Ovary (tissue), 9 donors: ENCODE results near the gene DAPK1. TPM values are rescaled to one million over a fixed set of nuclear protein-coding genes. Genes with fewer than 3 reads are reported as not detected.

Source experiments
- DNase-seq, 5 donors: peaks; one replicate each; pipeline ENCODE4 v3.0.0-alpha.2; 2019 to 2020
- H3K27ac ChIP-seq, 2 donors: fragments of 200-600 bp; one replicate each; pipeline versions ENCODE4 v1.5.1 to v1.8.0; 2019 to 2022
- H3K27me3 ChIP-seq: fragments of 200-600 bp; one replicate; pipeline ENCODE4 v1.8.0; 2022
- H3K36me3 ChIP-seq: fragments of 200-600 bp; sonication (generic); one replicate; pipeline ENCODE4 v1.5.1; 2019
- H3K4me1 ChIP-seq: one replicate; pipeline ENCODE4 v1.8.1; 2013; ENCODE audit warnings: mild to moderate bottlenecking, moderate library complexity; ENCODE audit not compliant: insufficient read depth
- H3K4me3 ChIP-seq: fragments of 200-600 bp; sonication (generic); one replicate; pipeline ENCODE4 v1.5.1; 2017
- H3K9me3 ChIP-seq, 2 donors: fragments of 200-600 bp in 1 of 2; sonication (generic) in 1 of 2; one replicate each; pipeline versions ENCODE4 v1.5.1 to v1.8.1; 2013 to 2019; ENCODE audit warnings: mild to moderate bottlenecking in 1 of 2, moderate library complexity in 1 of 2
- CTCF ChIP-seq, 3 donors: fragments of 450-650 bp in 2 of 3; fragments of 200-600 bp in 1 of 3; IDR thresholded peaks; one replicate each; pipeline versions ENCODE4 v1.5.1 to v1.8.0; 2016 to 2022; ENCODE audit warnings: antibody characterized with exemption in 3 of 3, mild to moderate bottlenecking in 1 of 3
- EP300 ChIP-seq: sonication (generic); formaldehyde crosslinking; IDR thresholded peaks from one replicate; pipeline ENCODE4 v1.6.1; 2017; ENCODE audit warnings: antibody characterized with exemption
- POLR2A ChIP-seq: fragments of 450-650 bp; IDR thresholded peaks from one replicate; pipeline ENCODE4 v1.6.1; 2017; ENCODE audit warnings: antibody characterized with exemption, mild to moderate bottlenecking, moderate library complexity
- WGBS, 3 donors: extraction: QIAGEN DNeasy Blood & Tissue Kit in 1 of 3; methylation state at CpG; one replicate each; pipeline versions ENCODE4 v1.1.5 to v1.1.7; 2013 to 2017; 5-methylcytosine and 5-hydroxymethylcytosine counted together
- intact Hi-C, 4 donors: fragments of 100-400 bp; cut with DNase I; formaldehyde crosslinking; loops; one replicate each; pipeline versions ENCODE4 v1.11.0 to v1.15.1; 2022 to 2023
- polyA plus RNA-seq, 2 donors: library from polyadenylated mRNA; stranded (reverse); fragments of 200-250 nt in 1 of 2; fragments of 350-450 nt in 1 of 2; fragmentation: Illumina TruSeq in 1 of 2; extraction: RNeasy Lipid Tissue Mini Kit (QIAGEN cat#74804) in 1 of 2; gene quantifications; one replicate each; pipeline ENCODE4 v1.2.3, GENCODE V29; 2013 to 2014
- total RNA-seq, 7 donors: library from RNA; depleted of rRNA in 2 of 7; stranded (reverse); fragments of >200 nt in 2 of 7; fragmentation: NEBNext Ultra II Directional in 3 of 7; extraction: Animal tissue kit (Norgen Biotek cat#: 25700) in 3 of 7; gene quantifications; one replicate each; pipeline versions ENCODE4 v1.1.0 to v1.2.4, GENCODE V29; 2016 to 2023
- donor health status: DM: no; HTN: no; CAD: no; lungs with moderate emphysema.
- donor health status: DM: no; HTN: no; CAD: no.
- donor health status: Bipolar disorder and iron deficiency.
- donor health status: DM: yes; HTN: yes; CAD: no.
- donor health status: DM: no; HTN: no; CAD: no.
- donor health status: DM: yes; HTN: yes; CAD: no.

The DAPK1 gene
- total and polyA plus RNA-seq, 9 donors = 39.3 to 133 (median 89.6) TPM

DNA sequence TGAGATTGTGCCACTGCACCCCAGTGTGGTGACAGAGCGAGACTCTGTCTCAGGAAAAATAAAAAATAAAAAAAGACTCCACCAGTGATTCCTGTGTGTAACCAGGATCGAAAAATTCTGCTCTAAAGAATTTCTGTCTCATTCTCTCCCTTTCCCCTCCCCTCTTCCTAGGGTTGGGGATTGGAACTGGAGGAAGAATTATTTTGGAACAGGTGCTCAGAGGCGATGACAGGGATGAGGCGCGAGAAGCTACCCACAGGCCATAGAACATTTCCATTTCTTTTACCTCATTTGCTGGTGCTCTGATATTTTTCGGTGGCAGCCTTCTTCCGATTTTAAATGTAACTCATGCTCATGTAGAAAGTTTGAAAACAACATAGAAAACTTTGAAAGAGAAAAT lies 80.1 kb downstream of the DAPK1 start:
- no peaks in the 10 kb centered on the region for H3K9me3 ChIP-seq
- intact Hi-C loops = loop anchor here in 1 of 4 donors (10.0 kb wide), 1 partner anchor 63 kb away; no protein-coding TSS in a partner anchor
- WGBS, 3 donors = 58 to 75% (median 59%) methylated on average over 7 of the region's 7 CpGs
- H3K4me3 ChIP-seq = no peak overlapping the region
- peaks cover 44% of the 10 kb centered on the region for H3K4me1 ChIP-seq
- DNase-seq = no peak
- no peaks in the 10 kb centered on the region for H3K36me3 ChIP-seq
- peak overlapping the region in 1 of 2 donors; percentile 15 for H3K27ac ChIP-seq
- H3K27me3 ChIP-seq = no peaks in the 10 kb centered on the region
- TF ChIP-seq POLR2A (no peak), CTCF (IDR thresholded peaks at IDR 0.05) (no peak), EP300 (no peak)

DNA sequence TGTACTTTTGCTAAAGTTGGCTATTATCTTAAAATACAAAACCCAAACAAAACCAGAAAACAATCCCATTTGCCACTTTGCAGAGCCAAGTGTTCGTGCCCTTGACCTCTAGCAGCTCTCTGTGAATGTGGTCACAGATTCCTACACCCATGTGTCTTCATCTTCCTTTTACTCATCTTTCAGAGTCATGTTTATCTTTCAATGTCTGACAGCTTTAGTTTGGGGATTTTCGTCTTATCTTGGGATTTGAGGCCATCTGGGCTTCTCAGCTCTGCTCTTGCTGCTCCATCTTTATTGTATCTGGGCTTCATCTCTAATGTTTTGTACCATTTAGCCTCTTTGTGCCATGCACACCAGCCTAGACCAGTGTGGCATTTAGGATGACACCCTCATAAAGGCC lies 81.0 kb downstream of the DAPK1 start:
- Histone ChIP-seq H3K27ac (no peak overlapping the region), H3K4me1 (peaks cover 38% of the 10 kb centered on the region)
- WGBS, 3 donors = 8 to 14% (median 13%) methylated on average over 2 of the region's 2 CpGs

DNA sequence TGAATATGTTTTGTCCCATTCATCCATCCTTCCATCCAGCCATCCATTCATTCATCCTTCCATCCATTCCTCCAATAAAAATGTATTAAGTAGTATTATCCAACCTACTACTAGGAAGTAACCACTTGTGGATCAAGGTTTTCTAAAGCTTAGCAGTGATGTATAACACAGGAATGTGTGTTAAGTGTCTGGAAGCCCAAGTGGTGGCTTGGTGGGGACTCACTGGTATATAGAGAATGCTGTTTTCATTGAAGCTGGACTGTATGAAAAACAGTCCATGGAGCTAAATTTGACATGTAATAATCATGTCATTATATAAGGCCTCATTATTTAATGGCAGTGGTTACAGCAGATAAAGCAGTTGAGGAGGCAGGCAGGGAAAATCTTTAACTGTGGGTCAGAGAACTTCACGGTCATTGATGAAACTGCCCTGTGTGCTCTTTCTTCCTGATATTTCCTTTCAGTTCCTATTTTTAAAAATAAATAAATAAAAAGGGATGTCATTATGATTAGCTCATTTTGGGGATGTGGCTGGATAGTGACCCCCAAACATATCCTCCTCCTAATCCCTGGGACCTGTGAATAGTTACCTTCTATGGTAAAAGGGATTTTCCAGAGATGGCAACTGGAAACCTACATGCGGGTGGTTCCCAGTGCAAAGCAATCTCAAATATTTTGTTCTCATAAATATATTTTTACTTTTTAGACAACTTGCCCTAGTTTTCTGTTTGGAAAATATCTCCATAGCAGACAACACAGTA lies 82.3 kb downstream of the DAPK1 start:
- TF ChIP-seq POLR2A = no peak
- TF ChIP-seq CTCF (IDR thresholded peaks at IDR 0.05) = no peak
- TF ChIP-seq EP300 = no peak
- Histone ChIP-seq H3K36me3 (no peaks in the 10 kb centered on the region), H3K4me1 (peaks cover 41% of the 10 kb centered on the region), H3K27me3 (no peaks in the 10 kb centered on the region), H3K4me3 (no peak overlapping the region), H3K27ac (peak overlapping the region in 1 of 2 donors; percentile 12), H3K9me3 (no peaks in the 10 kb centered on the region)
- DNase-seq = no peak
- WGBS, 3 donors = 50 to 53% (median 53%) methylated on average over 2 of the region's 2 CpGs
- intact Hi-C loops = loop anchor here in 1 of 4 donors (10.0 kb wide), 1 partner anchor 65 kb away; no protein-coding TSS in a partner anchor

More for the DNA sequence above, 81.0 kb downstream of the DAPK1 start:
- TF ChIP-seq POLR2A (no peak), CTCF (IDR thresholded peaks at IDR 0.05) (no peak), EP300 (no peak)
- peak in 4 of 5 donors; percentile 50 to 66 (median 62) for DNase-seq
- Histone ChIP-seq H3K9me3 (no peaks in the 10 kb centered on the region), H3K4me3 (no peak overlapping the region), H3K36me3 (no peaks in the 10 kb centered on the region), H3K27me3 (no peaks in the 10 kb centered on the region)
- intact Hi-C loops = loop anchor here in 1 of 4 donors (10.0 kb wide), 1 partner anchor 64 kb away; no protein-coding TSS in a partner anchor

- no peaks in the 10 kb centered on the region for H3K36me3 ChIP-seq
- WGBS, 3 donors = 60 to 72% (median 67%) methylated on average over 10 of the region's 10 CpGs
- intact Hi-C loops = no loop called here
- DNase-seq = no peak
- H3K9me3 ChIP-seq = no peaks in the 10 kb centered on the region
- peak overlapping the region in 1 of 2 donors; percentile 12 for H3K27ac ChIP-seq
- no peak for TF ChIP-seq EP300
- no peak for TF ChIP-seq CTCF (IDR thresholded peaks at IDR 0.05)
- TF ChIP-seq POLR2A = no peak
- no peak overlapping the region for H3K4me3 ChIP-seq
- no peaks in the 10 kb centered on the region for H3K27me3 ChIP-seq
- H3K4me1 ChIP-seq = peaks cover 39% of the 10 kb centered on the region
Measured at GRCh38 chr9:87580941-87581438, 83.3 kb downstream of the DAPK1 start.
